ENCODE results near the gene SLC2A13.

The SLC2A13 gene

GRCh38 chr12:39804898-39805297 is 301.0 kb downstream of the SLC2A13 start:
- no peak overlapping the region for H4K8ac ChIP-seq (ENCODE audit: low read depth, low read length)
- no peak overlapping the region for H3K4me3 ChIP-seq (ENCODE audit: low read depth, low read length)
- no peak overlapping the region for H4K12ac ChIP-seq (ENCODE audit: low read depth, low read length)
- H2BK5ac ChIP-seq (ENCODE audit: low read depth, low read length, poor library complexity), result no peak overlapping the region
- WGBS (ENCODE audit: extremely low coverage, insufficient coverage, insufficient read length), result no CpG with 5 or more reads among the region's 4 CpGs
- H3K14ac ChIP-seq (ENCODE audit: low read length), result no peak overlapping the region
- H2AK5ac ChIP-seq (ENCODE audit: low read length), result no peak overlapping the region
- no peaks in the 10 kb centered on the region for H3K27me3 ChIP-seq (ENCODE audit: insufficient read depth, low read length)
- H4K91ac ChIP-seq (ENCODE audit: low read depth, low read length), result no peak overlapping the region
- no peaks in the 10 kb centered on the region for H3K79me1 ChIP-seq (ENCODE audit: low read length)
- H3K23ac ChIP-seq (ENCODE audit: low read length), result no peak overlapping the region
- no peaks in the 10 kb centered on the region for H3K79me2 ChIP-seq (ENCODE audit: control insufficient read depth, insufficient read depth, low read length, poor library complexity)
- no peak overlapping the region for H3K9ac ChIP-seq (ENCODE audit: low read length)
- no peak overlapping the region for H2AFZ ChIP-seq (ENCODE audit: insufficient read depth, low read length, poor library complexity)
- no peaks in the 10 kb centered on the region for H3K4me1 ChIP-seq (ENCODE audit: control insufficient read depth in 1 of 2, insufficient read depth in 2 of 2, low read length in 2 of 2)
- H3K9me3 ChIP-seq (ENCODE audit: insufficient read depth, low read depth, low read length), result no peaks in the 10 kb centered on the region
- no peak overlapping the region for H2BK12ac ChIP-seq (ENCODE audit: low read length)
- H3K4ac ChIP-seq (ENCODE audit: low read depth, low read length), result no peak overlapping the region
- H3K27ac ChIP-seq (ENCODE audit: low read depth, low read length), result no peak overlapping the region
- no peak overlapping the region for H3K4me2 ChIP-seq (ENCODE audit: low read length)
- H3K36me3 ChIP-seq (ENCODE audit: control insufficient read depth in 1 of 2, insufficient read depth in 2 of 2, low read length in 2 of 2), result no peaks in the 10 kb centered on the region
- H3K18ac ChIP-seq (ENCODE audit: low read length), result no peak overlapping the region
- no peak for DNase-seq
- H2BK120ac ChIP-seq (ENCODE audit: insufficient read depth, low read length, poor library complexity), result no peak overlapping the region

- Histone ChIP-seq H3K4me1 (ENCODE audit: control insufficient read depth in 1 of 2, insufficient read depth in 2 of 2, low read length in 2 of 2) (no peaks in the 10 kb centered on the region), H3K79me2 (ENCODE audit: control insufficient read depth, insufficient read depth, low read length, poor library complexity) (no peaks in the 10 kb centered on the region), H3K4me3 (ENCODE audit: low read depth, low read length) (no peak overlapping the region), H2AFZ (ENCODE audit: insufficient read depth, low read length, poor library complexity) (no peak overlapping the region), H2AK5ac (ENCODE audit: low read length) (no peak overlapping the region), H3K18ac (ENCODE audit: low read length) (no peak overlapping the region), H3K27ac (ENCODE audit: low read depth, low read length) (no peak overlapping the region), H3K27me3 (ENCODE audit: insufficient read depth, low read length) (no peaks in the 10 kb centered on the region), H3K9me3 (ENCODE audit: insufficient read depth, low read depth, low read length) (no peaks in the 10 kb centered on the region), H3K14ac (ENCODE audit: low read length) (no peak overlapping the region), H3K9ac (ENCODE audit: low read length) (no peak overlapping the region), H2BK120ac (ENCODE audit: insufficient read depth, low read length, poor library complexity) (no peak overlapping the region), H3K79me1 (ENCODE audit: low read length) (no peaks in the 10 kb centered on the region), H4K8ac (ENCODE audit: low read depth, low read length) (no peak overlapping the region), H3K36me3 (ENCODE audit: control insufficient read depth in 1 of 2, insufficient read depth in 2 of 2, low read length in 2 of 2) (no peaks in the 10 kb centered on the region), H4K91ac (ENCODE audit: low read depth, low read length) (no peak overlapping the region), H4K12ac (ENCODE audit: low read depth, low read length) (no peak overlapping the region), H2BK12ac (ENCODE audit: low read length) (no peak overlapping the region), H3K4ac (ENCODE audit: low read depth, low read length) (no peak overlapping the region), H3K4me2 (ENCODE audit: low read length) (no peak overlapping the region), H2BK5ac (ENCODE audit: low read depth, low read length, poor library complexity) (no peak overlapping the region), H3K23ac (ENCODE audit: low read length) (no peak overlapping the region)
- no peak for DNase-seq
- WGBS (ENCODE audit: extremely low coverage, insufficient coverage, insufficient read length), result no CpG with 5 or more reads among the region's 1 CpG
Measured at GRCh38 chr12:39804479-39804878, 301.4 kb downstream of the SLC2A13 start.

- H3K79me1 ChIP-seq (ENCODE audit: low read length), result no peaks in the 10 kb centered on the region
- no peak overlapping the region for H2AK5ac ChIP-seq (ENCODE audit: low read length)
- DNase-seq, result no peak
- H2BK120ac ChIP-seq (ENCODE audit: insufficient read depth, low read length, poor library complexity), result no peak overlapping the region
- H4K12ac ChIP-seq (ENCODE audit: low read depth, low read length), result no peak overlapping the region
- H3K4me3 ChIP-seq (ENCODE audit: low read depth, low read length), result no peak overlapping the region
- no peak overlapping the region for H3K18ac ChIP-seq (ENCODE audit: low read length)
- no peak overlapping the region for H3K4me2 ChIP-seq (ENCODE audit: low read length)
- no peak overlapping the region for H4K91ac ChIP-seq (ENCODE audit: low read depth, low read length)
- no peaks in the 10 kb centered on the region for H3K36me3 ChIP-seq (ENCODE audit: control insufficient read depth in 1 of 2, insufficient read depth in 2 of 2, low read length in 2 of 2)
- no peaks in the 10 kb centered on the region for H3K27me3 ChIP-seq (ENCODE audit: insufficient read depth, low read length)
- no peak overlapping the region for H3K4ac ChIP-seq (ENCODE audit: low read depth, low read length)
- H2AFZ ChIP-seq (ENCODE audit: insufficient read depth, low read length, poor library complexity), result no peak overlapping the region
- no peak overlapping the region for H2BK5ac ChIP-seq (ENCODE audit: low read depth, low read length, poor library complexity)
- no peak overlapping the region for H2BK12ac ChIP-seq (ENCODE audit: low read length)
- WGBS (ENCODE audit: extremely low coverage, insufficient coverage, insufficient read length), result no CpG with 5 or more reads among the region's 2 CpGs
- H3K14ac ChIP-seq (ENCODE audit: low read length), result no peak overlapping the region
- no peak overlapping the region for H4K8ac ChIP-seq (ENCODE audit: low read depth, low read length)
- no peak overlapping the region for H3K23ac ChIP-seq (ENCODE audit: low read length)
- no peaks in the 10 kb centered on the region for H3K79me2 ChIP-seq (ENCODE audit: control insufficient read depth, insufficient read depth, low read length, poor library complexity)
- H3K9me3 ChIP-seq (ENCODE audit: insufficient read depth, low read depth, low read length), result no peaks in the 10 kb centered on the region
- no peak overlapping the region for H3K9ac ChIP-seq (ENCODE audit: low read length)
- H3K27ac ChIP-seq (ENCODE audit: low read depth, low read length), result no peak overlapping the region
- no peaks in the 10 kb centered on the region for H3K4me1 ChIP-seq (ENCODE audit: control insufficient read depth in 1 of 2, insufficient read depth in 2 of 2, low read length in 2 of 2)
Measured at GRCh38 chr12:39803151-39803550, 302.7 kb downstream of the SLC2A13 start.

GRCh38 chr12:39798977-39799376 is 306.9 kb downstream of the SLC2A13 start:
- Histone ChIP-seq H3K4me1 (ENCODE audit: control insufficient read depth in 1 of 2, insufficient read depth in 2 of 2, low read length in 2 of 2) (no peaks in the 10 kb centered on the region), H3K18ac (ENCODE audit: low read length) (no peak overlapping the region), H4K12ac (ENCODE audit: low read depth, low read length) (no peak overlapping the region), H3K36me3 (ENCODE audit: control insufficient read depth in 1 of 2, insufficient read depth in 2 of 2, low read length in 2 of 2) (no peaks in the 10 kb centered on the region), H3K23ac (ENCODE audit: low read length) (no peak overlapping the region), H3K79me1 (ENCODE audit: low read length) (no peaks in the 10 kb centered on the region), H3K27ac (ENCODE audit: low read depth, low read length) (no peak overlapping the region), H3K4me3 (ENCODE audit: low read depth, low read length) (no peak overlapping the region), H2BK5ac (ENCODE audit: low read depth, low read length, poor library complexity) (no peak overlapping the region), H4K8ac (ENCODE audit: low read depth, low read length) (no peak overlapping the region), H3K9ac (ENCODE audit: low read length) (no peak overlapping the region), H3K79me2 (ENCODE audit: control insufficient read depth, insufficient read depth, low read length, poor library complexity) (no peaks in the 10 kb centered on the region), H2BK12ac (ENCODE audit: low read length) (no peak overlapping the region), H3K4ac (ENCODE audit: low read depth, low read length) (no peak overlapping the region), H2BK120ac (ENCODE audit: insufficient read depth, low read length, poor library complexity) (no peak overlapping the region), H2AFZ (ENCODE audit: insufficient read depth, low read length, poor library complexity) (no peak overlapping the region), H3K9me3 (ENCODE audit: insufficient read depth, low read depth, low read length) (no peaks in the 10 kb centered on the region), H3K4me2 (ENCODE audit: low read length) (no peak overlapping the region), H2AK5ac (ENCODE audit: low read length) (no peak overlapping the region), H3K27me3 (ENCODE audit: insufficient read depth, low read length) (no peaks in the 10 kb centered on the region), H4K91ac (ENCODE audit: low read depth, low read length) (no peak overlapping the region), H3K14ac (ENCODE audit: low read length) (no peak overlapping the region)
- no CpG with 5 or more reads among the region's 4 CpGs for WGBS (ENCODE audit: extremely low coverage, insufficient coverage, insufficient read length)
- DNase-seq, result no peak
